Hematopoietic multipotent progenitor cell treated with erythropoietin and hydrocortisone succinate and interleukin-3 and kit ligand, for 6 days (in vitro differentiated cells): ENCODE measurements around the gene NDUFS4.
"Not testable (repeated sequence)": the region's sequence is repeated elsewhere in the genome, so short reads cannot be mapped to it uniquely, and the experiment has no call there.

Experiments used
- DNase-seq: peaks from one replicate; pipeline ENCODE4 v3.0.0-alpha.2; 2015

Gene NDUFS4

DNA sequence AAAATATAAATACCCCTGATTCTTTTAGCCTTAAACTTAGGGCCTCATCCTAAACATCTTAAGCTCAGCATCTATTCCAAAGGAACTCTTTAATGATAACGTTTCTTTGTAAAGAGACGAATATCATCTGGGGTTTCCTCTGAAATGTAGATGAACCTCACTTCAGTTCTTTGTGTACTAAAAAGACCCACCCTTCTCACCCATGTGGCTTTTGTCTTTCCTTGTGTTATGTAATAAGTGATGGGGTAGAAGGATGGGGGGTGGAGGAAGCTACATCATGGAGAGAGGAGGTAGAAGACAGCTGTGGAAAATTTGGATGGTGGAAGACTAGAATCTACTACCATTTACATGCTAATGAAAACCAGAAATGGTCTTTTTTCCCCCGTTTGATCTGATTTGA lies 111.0 kb downstream of the NDUFS4 start:
- DNase-seq, result no peak

DNA sequence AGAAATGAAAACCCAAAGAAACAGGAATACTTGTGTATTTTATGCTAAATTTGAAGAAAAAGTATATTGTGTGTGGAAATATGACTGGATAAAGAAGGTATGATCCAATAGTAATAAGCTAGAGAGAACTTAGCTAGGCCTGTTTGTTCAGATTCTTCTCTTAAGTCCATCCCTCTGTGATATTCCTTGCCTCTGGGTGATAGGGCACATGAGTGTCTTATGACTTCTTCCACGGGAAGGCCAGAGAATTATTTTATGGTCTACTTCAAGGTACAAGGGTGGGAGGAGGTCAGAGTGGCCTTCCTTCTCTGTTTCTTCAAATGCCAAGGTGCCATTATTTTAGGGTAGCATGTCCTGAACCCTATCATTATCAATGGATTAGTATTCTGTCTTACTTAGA lies 113.7 kb downstream of the NDUFS4 start:
- DNase-seq, result no peak

GRCh38 chr5:53677632-53678031 lies 117.2 kb downstream of the NDUFS4 start:
- DNase-seq, result no peak

- DNase-seq, result no peak
Measured at GRCh38 chr5:53678981-53679660, 118.7 kb downstream of the NDUFS4 start.

DNA sequence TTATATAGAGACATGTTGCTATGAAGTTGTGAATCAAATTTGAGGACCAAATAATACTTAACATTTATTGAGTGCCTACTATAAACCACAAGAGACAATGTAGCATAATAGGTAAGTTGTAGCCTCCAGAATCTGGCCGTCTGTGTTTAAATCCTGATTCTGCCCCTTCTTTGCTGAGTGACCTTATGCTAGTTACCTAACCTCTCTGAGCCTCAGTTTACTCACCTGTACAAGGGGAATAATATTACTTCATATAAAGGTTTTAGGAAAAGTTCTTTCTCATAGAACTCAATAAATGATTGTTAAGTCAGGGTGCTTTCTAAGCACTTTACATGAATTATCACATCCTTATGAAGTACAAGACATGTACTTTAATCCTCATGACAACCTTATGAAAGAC lies 120.6 kb downstream of the NDUFS4 start:
- DNase-seq, result no peak

DNA sequence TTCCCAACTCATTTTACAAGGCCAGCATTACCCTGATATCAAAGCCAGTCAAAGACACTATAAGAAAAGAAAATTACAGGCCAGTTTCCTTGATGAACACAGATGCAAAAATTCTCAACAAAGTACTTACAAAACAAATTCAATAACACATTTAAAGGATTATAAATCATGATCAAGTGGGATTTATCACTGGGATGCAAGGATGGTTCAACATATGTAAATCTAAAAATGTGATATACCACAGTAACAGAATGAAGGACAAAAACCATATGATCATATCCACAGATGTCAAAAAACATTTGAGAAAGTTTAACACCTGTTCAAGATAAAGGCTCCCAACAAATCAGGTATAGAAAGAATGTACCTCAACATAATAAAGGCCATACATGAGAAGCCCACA lies 130.6 kb downstream of the NDUFS4 start:
- DNase-seq, result no peak

- DNase-seq, result no peak
Measured at GRCh38 chr5:53694520-53695022, 134.1 kb downstream of the NDUFS4 start.

GRCh38 chr5:53710405-53710804 lies 150.0 kb downstream of the NDUFS4 start:
- not testable (repeated sequence) for DNase-seq

- no peak for DNase-seq
Measured at GRCh38 chr5:53712327-53712726, 151.9 kb downstream of the NDUFS4 start.

DNA sequence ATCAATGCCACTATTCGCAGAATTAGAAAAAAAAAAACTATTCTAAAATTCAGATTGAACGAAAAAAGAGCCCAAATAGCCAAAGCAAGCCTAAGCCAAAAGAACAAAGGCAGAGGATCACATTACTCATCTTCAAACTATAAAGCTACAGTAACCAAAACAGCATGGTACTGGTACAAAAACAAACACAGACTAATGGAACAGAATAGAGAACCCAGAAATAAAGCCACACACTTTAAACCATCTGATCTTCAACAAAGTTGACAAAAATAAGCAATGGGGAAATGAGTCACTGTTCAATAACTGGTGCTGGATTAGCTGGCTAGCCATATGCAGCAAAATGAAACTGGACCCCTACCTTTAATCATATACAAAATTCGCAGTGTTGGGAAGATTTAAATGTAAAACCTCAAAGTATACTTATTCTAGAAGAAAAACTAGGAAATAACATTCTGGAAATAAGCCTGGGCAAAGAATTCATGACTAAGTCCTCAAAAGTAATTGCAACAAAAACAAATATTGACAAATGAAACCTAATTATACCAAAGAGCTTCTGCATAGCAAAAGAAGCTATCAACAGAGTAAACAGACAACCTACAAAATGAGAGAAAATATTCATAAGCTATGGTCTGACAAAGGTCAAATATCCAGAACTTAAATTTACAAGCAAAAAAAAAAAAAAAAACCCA lies 153.7 kb downstream of the NDUFS4 start:
- DNase-seq, result no peak

GRCh38 chr5:53714667-53715010 lies 154.2 kb downstream of the NDUFS4 start:
- no peak for DNase-seq

DNA sequence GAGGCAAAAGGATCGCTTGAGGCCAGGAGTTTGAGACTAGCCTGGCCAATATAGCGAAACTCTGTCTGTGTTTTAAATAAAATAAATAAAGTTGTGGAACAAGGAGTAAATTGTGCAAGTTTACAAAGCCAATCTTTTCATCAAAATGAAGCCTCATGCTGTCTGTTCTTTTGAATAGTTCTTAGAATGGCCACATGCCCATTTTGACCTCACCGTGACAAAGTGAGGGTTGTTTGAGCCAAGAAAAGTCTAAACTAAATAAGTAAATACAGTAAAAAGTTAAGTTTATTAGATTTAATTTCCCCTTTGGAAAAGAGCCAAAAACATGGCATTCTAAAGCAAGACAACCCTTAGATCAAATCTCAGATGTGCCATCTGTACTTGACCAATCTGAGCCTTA lies 165.7 kb downstream of the NDUFS4 start:
- no peak for DNase-seq

DNA sequence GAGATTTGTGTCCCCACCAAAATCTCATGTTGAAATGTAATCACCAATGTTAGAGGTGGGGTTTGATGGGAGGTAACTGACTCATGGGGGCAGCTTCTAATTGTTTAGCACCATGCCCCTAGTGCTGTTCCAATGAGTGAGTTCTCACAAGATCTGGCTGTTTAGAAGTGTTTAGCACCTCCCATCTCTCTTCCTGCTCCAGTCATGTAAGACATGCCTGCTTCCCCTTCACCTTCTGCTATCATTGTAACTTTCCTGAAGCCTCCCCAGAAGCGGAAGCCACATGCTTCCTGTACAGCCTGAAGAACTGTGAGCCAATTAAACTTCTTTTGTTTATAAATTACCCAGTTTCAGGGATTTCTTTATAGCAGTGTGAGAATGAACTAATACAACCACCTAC lies 170.5 kb downstream of the NDUFS4 start:
- DNase-seq, result peak; percentile 43
